ENCODE results near the gene SOX8.

The SOX8 gene

GRCh38 chr16:984121-984694 is 2.6 kb downstream of the SOX8 start:
- Histone ChIP-seq H3F3A (ENCODE audit: insufficient read depth) (no peaks in the 10 kb centered on the region), H3K9me3 (ENCODE audit: insufficient read depth, low read length) (no peaks in the 10 kb centered on the region), H3K27ac (ENCODE audit: low read depth, low read length) (no peak overlapping the region), H3K9ac (ENCODE audit: low read length) (no peak overlapping the region), H3K4me3 (ENCODE audit: insufficient read depth, low read length, poor library complexity, severe bottlenecking) (no peak overlapping the region), H3K9me2 (replicated peaks; ENCODE audit: insufficient read depth, low read length) (no peaks in the 10 kb centered on the region), H3K36me3 (ENCODE audit: low read length) (no peaks in the 10 kb centered on the region), H4K20me1 (ENCODE audit: low read depth, low read length) (no peaks in the 10 kb centered on the region), H2AFZ (ENCODE audit: low read depth, low read length, severe bottlenecking) (no peak overlapping the region), H3K27me3 (ENCODE audit: low read length) (no peaks in the 10 kb centered on the region), H3K4me2 (ENCODE audit: low read depth, low read length, poor library complexity, severe bottlenecking) (no peak overlapping the region), H3K79me2 (ENCODE audit: insufficient read depth, low read length) (no peaks in the 10 kb centered on the region)
- TF ChIP-seq EZH2phosphoT487 (conservative IDR thresholded peaks at IDR 0.05; ENCODE audit: low read length) (no peak), CTCF (IDR thresholded peaks at IDR 0.05; ENCODE audit: insufficient read depth, low read length, poor library complexity, severe bottlenecking) (no peak)

- H3K27me3 ChIP-seq (ENCODE audit: low read length), result no peaks in the 10 kb centered on the region
- no peak for TF ChIP-seq EZH2phosphoT487 (conservative IDR thresholded peaks at IDR 0.05; ENCODE audit: low read length)
- no peak for TF ChIP-seq CTCF (IDR thresholded peaks at IDR 0.05; ENCODE audit: insufficient read depth, low read length, poor library complexity, severe bottlenecking)
Measured at GRCh38 chr16:984736-985636, 3.4 kb downstream of the SOX8 start.

GRCh38 chr16:985646-986400 is 4.3 kb downstream of the SOX8 start:
- Histone ChIP-seq H3K4me2 (ENCODE audit: low read depth, low read length, poor library complexity, severe bottlenecking) (no peak overlapping the region), H3K9me2 (replicated peaks; ENCODE audit: insufficient read depth, low read length) (no peaks in the 10 kb centered on the region), H3K27me3 (ENCODE audit: low read length) (no peaks in the 10 kb centered on the region), H3F3A (ENCODE audit: insufficient read depth) (no peaks in the 10 kb centered on the region), H3K79me2 (ENCODE audit: insufficient read depth, low read length) (no peaks in the 10 kb centered on the region), H3K4me3 (ENCODE audit: insufficient read depth, low read length, poor library complexity, severe bottlenecking) (no peak overlapping the region), H3K27ac (ENCODE audit: low read depth, low read length) (no peak overlapping the region), H2AFZ (ENCODE audit: low read depth, low read length, severe bottlenecking) (no peak overlapping the region), H4K20me1 (ENCODE audit: low read depth, low read length) (no peaks in the 10 kb centered on the region), H3K9ac (ENCODE audit: low read length) (no peak overlapping the region), H3K9me3 (ENCODE audit: insufficient read depth, low read length) (no peaks in the 10 kb centered on the region), H3K36me3 (ENCODE audit: low read length) (no peaks in the 10 kb centered on the region)
- TF ChIP-seq CTCF (IDR thresholded peaks at IDR 0.05; ENCODE audit: insufficient read depth, low read length, poor library complexity, severe bottlenecking) (no peak), EZH2phosphoT487 (conservative IDR thresholded peaks at IDR 0.05; ENCODE audit: low read length) (no peak)

More at GRCh38 chr16:984736-985636, 3.4 kb downstream of the SOX8 start:
- Histone ChIP-seq H3K9me2 (replicated peaks; ENCODE audit: insufficient read depth, low read length) (no peaks in the 10 kb centered on the region), H3K9me3 (ENCODE audit: insufficient read depth, low read length) (no peaks in the 10 kb centered on the region), H2AFZ (ENCODE audit: low read depth, low read length, severe bottlenecking) (no peak overlapping the region), H3K4me2 (ENCODE audit: low read depth, low read length, poor library complexity, severe bottlenecking) (no peak overlapping the region), H3K27ac (ENCODE audit: low read depth, low read length) (no peak overlapping the region), H3K36me3 (ENCODE audit: low read length) (no peaks in the 10 kb centered on the region), H3K9ac (ENCODE audit: low read length) (no peak overlapping the region), H4K20me1 (ENCODE audit: low read depth, low read length) (no peaks in the 10 kb centered on the region), H3K4me3 (ENCODE audit: insufficient read depth, low read length, poor library complexity, severe bottlenecking) (no peak overlapping the region), H3K79me2 (ENCODE audit: insufficient read depth, low read length) (no peaks in the 10 kb centered on the region), H3F3A (ENCODE audit: insufficient read depth) (no peaks in the 10 kb centered on the region)

All from SU-DHL-6 (cell line).